Loucy (cell line): ENCODE results near the gene SIPA1L3.

Source experiments
- CTCF ChIP-seq: fragments of 200-600 bp; sonication (generic); conservative IDR thresholded peaks from 2 replicates; pipeline ENCODE4 v1.5.1; 2014; ENCODE audit warnings: mild to moderate bottlenecking, antibody characterized with exemption, low read length
- EZH2phosphoT487 ChIP-seq: fragments of 200-600 bp; IDR thresholded peaks from 2 replicates; pipeline ENCODE4 v1.6.1; 2018; ENCODE audit warnings: antibody characterized with exemption, mild to moderate bottlenecking, moderate library complexity, borderline replicate concordance

GRCh38 chr19:37999309-38000213 lies 92.6 kb downstream of the SIPA1L3 start:
- no peak for TF ChIP-seq CTCF
- no peak for TF ChIP-seq EZH2phosphoT487
